ENCODE results near the gene ISYNA1.

DNA sequence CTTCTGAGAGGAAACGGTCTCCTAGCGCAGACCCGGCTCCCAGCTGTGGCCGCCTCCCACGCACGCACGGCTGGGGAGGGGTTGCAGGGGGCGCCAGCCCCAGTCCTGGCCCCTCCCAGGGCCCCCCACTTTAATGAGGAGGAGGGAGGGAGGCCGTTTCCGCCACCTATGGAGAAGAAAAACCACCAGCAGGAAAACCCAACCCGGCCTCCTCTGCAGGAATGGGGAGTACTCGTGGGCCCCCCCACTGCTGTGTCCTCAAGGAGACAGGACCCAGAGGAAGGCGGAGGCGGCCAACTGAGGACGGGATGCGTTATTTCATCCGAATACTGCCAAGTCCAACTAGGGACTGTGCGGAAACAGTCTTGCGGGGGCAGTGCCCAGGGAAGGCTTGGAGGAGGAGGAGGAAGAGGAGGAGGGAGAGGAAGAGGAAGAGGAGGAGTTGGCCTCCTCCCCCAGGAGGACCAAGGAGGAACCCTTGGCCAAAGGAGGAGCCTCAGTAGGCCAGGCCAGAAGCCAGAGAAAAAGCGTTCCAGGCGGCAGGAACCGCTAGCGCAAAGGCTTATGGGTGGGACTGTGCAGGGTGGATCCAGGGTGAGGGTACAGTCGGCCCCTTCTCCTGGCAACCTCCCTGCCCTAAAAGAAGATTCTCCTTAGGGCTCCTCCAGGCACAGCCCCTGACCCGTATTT, 22.6 kb downstream of the ISYNA1 start:
- TF ChIP-seq RFX5 (IDR thresholded peaks at IDR 0.05; ENCODE audit: low read depth, low read length) (no peak), RCOR1 (IDR thresholded peaks at IDR 0.05; ENCODE audit: insufficient replicate concordance, low read length) (no peak), MAZ (IDR thresholded peaks at IDR 0.05; ENCODE audit: borderline replicate concordance, low read depth, low read length) (no peak), POLR2A (IDR thresholded peaks at IDR 0.05; ENCODE audit: low read depth, low read length) (no peak; the same call in 1 of the 2 replicates), CHD1 (IDR thresholded peaks at IDR 0.05; ENCODE audit: low read depth, low read length) (no peak)
- TF ChIP-seq, protein P1, sequence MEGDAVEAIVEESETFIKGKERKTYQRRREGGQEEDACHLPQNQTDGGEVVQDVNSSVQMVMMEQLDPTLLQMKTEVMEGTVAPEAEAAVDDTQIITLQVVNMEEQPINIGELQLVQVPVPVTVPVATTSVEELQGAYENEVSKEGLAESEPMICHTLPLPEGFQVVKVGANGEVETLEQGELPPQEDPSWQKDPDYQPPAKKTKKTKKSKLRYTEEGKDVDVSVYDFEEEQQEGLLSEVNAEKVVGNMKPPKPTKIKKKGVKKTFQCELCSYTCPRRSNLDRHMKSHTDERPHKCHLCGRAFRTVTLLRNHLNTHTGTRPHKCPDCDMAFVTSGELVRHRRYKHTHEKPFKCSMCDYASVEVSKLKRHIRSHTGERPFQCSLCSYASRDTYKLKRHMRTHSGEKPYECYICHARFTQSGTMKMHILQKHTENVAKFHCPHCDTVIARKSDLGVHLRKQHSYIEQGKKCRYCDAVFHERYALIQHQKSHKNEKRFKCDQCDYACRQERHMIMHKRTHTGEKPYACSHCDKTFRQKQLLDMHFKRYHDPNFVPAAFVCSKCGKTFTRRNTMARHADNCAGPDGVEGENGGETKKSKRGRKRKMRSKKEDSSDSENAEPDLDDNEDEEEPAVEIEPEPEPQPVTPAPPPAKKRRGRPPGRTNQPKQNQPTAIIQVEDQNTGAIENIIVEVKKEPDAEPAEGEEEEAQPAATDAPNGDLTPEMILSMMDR (conservative IDR thresholded peaks at IDR 0.05; ENCODE audit: low read depth, low read length), result no peak
